HepG2 (cell line): Measurements from ENCODE around the gene SOST. TPM values are rescaled to one million over a fixed set of nuclear protein-coding genes. Genes with fewer than 3 reads are reported as not detected.

Experiments
- ATAD3A ChIP-seq: sonication (generic); formaldehyde crosslinking; IDR thresholded peaks from 2 replicates; pipeline ENCODE4 v1.4.0; 2020; ENCODE audit warnings: missing genetic modification reagents
- ATF1 ChIP-seq: IDR thresholded peaks from 2 replicates; pipeline ENCODE4 v1.6.1; 2016; ENCODE audit warnings: mild to moderate bottlenecking, control low read depth
- NFE2L1 ChIP-seq: sonication (generic); formaldehyde crosslinking; IDR thresholded peaks from 2 replicates; pipeline ENCODE4 v1.4.0; 2020; ENCODE audit warnings: missing genetic modification reagents, mild to moderate bottlenecking, borderline replicate concordance
- RFX1 ChIP-seq: fragments of 450-650 bp; IDR thresholded peaks from 2 replicates; pipeline ENCODE4 v1.6.1; 2017
- RXRA ChIP-seq: sonication (generic); formaldehyde crosslinking; IDR thresholded peaks from 2 replicates; pipeline ENCODE4 v1.5.1; 2020; ENCODE audit warnings: missing genetic modification reagents
- SAP130 ChIP-seq: IDR thresholded peaks from 2 replicates; pipeline ENCODE4 v1.6.1; 2016; ENCODE audit warnings: low read depth
- ZNF24 ChIP-seq: fragments of 450-650 bp; IDR thresholded peaks from 2 replicates; pipeline ENCODE4 v1.6.1; 2017; ENCODE audit warnings: antibody characterized with exemption, mild to moderate bottlenecking
- ZNF44 ChIP-seq: sonication (generic); formaldehyde crosslinking; IDR thresholded peaks from 2 replicates; pipeline ENCODE4 v1.5.1; 2020; ENCODE audit warnings: mild to moderate bottlenecking, missing genetic modification reagents
- ZNF451 ChIP-seq: sonication (generic); formaldehyde crosslinking; IDR thresholded peaks from 2 replicates; pipeline ENCODE4 v1.5.0; 2020; ENCODE audit warnings: mild to moderate bottlenecking, missing genetic modification reagents
- ZNF724P ChIP-seq: sonication (generic); formaldehyde crosslinking; IDR thresholded peaks from 2 replicates; pipeline ENCODE4 v1.8.0; 2022; ENCODE audit warnings: missing genetic modification reagents, borderline replicate concordance
- ZNF772 ChIP-seq: sonication (generic); formaldehyde crosslinking; IDR thresholded peaks from 2 replicates; pipeline ENCODE4 v1.5.0; 2020; ENCODE audit warnings: mild to moderate bottlenecking, missing genetic modification reagents
- ZZZ3 ChIP-seq: sonication (generic); formaldehyde crosslinking; IDR thresholded peaks from 2 replicates; pipeline ENCODE4 v1.4.0; 2020; ENCODE audit warnings: missing genetic modification reagents, mild to moderate bottlenecking, borderline replicate concordance
- polyA plus RNA-seq, 8 experiments: library from polyadenylated mRNA; depleted of rRNA in 3 of 8; stranded (reverse) in 7 of 8; unstranded in 1 of 8; fragments of >200 nt; fragmentation: Illumina TruSeq in 4 of 8; extraction: Trizol in 4 of 8; gene quantifications; 2 replicates each; pipeline versions ENCODE4 v1.2.1 to v1.2.3, GENCODE V29; 2011 to 2016; ENCODE audit warnings: low read depth in 4 of 8, missing spikeins in 1 of 8, mixed read lengths in 1 of 8; ENCODE audit not compliant: insufficient read depth in 1 of 8
- total RNA-seq, 5 experiments: library from RNA; depleted of rRNA; stranded (reverse); fragments of >200 nt; fragmentation: Illumina TruSeq; extraction: Trizol; gene quantifications; 2 replicates each; pipeline ENCODE4 v1.2.3, GENCODE V29; 2016; ENCODE audit warnings: low read depth in 1 of 5
- TF ChIP-seq, protein P1 (sequence below): sonication (generic); formaldehyde crosslinking; IDR thresholded peaks from 2 replicates; pipeline ENCODE4 v1.4.0; 2020; ENCODE audit warnings: missing genetic modification reagents
- TF ChIP-seq, protein P2 (sequence below): sonication (generic); formaldehyde crosslinking; IDR thresholded peaks from 2 replicates; pipeline ENCODE4 v1.4.0; 2020; ENCODE audit warnings: missing genetic modification reagents, borderline replicate concordance
- TF ChIP-seq, protein P3 (sequence below): sonication (generic); formaldehyde crosslinking; IDR thresholded peaks from 2 replicates; pipeline ENCODE4 v1.4.0; 2020; ENCODE audit warnings: missing genetic modification reagents
- TF ChIP-seq, protein P4 (sequence below): IDR thresholded peaks from 2 replicates; pipeline ENCODE4 v1.6.1; 2016; ENCODE audit warnings: missing genetic modification reagents, missing compliant biosample characterization
- TF ChIP-seq, protein P5 (sequence below): sonication (generic); formaldehyde crosslinking; conservative IDR thresholded peaks from 2 replicates; pipeline ENCODE4 v1.8.0; 2022; ENCODE audit warnings: low read depth, missing genetic modification reagents

SOST gene
- total and polyA plus RNA-seq, 2 of the 13 experiments (the other 11 are each of a cell fraction or from before 2014, with no cell fraction given): not detected

DNA sequence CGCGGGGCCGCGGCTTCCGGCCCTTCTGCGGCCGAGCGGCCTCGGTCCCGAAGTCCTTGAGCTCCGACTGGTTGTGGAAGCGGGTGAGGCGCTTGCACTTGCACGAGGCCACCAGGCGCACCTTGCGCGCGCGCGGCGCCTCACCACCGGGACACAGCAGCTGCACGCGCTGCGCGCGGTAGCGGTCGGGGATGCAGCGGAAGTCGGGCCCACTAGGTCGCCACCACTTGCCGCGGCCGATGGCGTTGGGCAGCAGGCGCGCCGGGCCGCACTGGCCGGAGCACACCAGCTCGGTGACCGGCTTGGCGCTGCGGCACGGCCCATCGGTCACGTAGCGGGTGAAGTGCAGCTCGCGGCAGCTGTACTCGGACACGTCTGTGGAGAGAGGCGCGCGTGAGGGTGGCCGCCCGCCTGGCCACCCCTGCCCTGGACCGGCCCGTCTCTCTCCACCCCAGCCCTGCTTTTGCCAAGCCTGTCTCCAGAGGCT, 3.2 kb downstream of the SOST start (continued):
- TF ChIP-seq, protein P1, sequence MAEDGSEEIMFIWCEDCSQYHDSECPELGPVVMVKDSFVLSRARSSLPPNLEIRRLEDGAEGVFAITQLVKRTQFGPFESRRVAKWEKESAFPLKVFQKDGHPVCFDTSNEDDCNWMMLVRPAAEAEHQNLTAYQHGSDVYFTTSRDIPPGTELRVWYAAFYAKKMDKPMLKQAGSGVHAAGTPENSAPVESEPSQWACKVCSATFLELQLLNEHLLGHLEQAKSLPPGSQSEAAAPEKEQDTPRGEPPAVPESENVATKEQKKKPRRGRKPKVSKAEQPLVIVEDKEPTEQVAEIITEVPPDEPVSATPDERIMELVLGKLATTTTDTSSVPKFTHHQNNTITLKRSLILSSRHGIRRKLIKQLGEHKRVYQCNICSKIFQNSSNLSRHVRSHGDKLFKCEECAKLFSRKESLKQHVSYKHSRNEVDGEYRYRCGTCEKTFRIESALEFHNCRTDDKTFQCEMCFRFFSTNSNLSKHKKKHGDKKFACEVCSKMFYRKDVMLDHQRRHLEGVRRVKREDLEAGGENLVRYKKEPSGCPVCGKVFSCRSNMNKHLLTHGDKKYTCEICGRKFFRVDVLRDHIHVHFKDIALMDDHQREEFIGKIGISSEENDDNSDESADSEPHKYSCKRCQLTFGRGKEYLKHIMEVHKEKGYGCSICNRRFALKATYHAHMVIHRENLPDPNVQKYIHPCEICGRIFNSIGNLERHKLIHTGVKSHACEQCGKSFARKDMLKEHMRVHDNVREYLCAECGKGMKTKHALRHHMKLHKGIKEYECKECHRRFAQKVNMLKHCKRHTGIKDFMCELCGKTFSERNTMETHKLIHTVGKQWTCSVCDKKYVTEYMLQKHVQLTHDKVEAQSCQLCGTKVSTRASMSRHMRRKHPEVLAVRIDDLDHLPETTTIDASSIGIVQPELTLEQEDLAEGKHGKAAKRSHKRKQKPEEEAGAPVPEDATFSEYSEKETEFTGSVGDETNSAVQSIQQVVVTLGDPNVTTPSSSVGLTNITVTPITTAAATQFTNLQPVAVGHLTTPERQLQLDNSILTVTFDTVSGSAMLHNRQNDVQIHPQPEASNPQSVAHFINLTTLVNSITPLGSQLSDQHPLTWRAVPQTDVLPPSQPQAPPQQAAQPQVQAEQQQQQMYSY (CRISPR knock-in tag): no peak
- TF ChIP-seq SAP130 (CRISPR knock-in tag): no peak
- TF ChIP-seq, protein P2, sequence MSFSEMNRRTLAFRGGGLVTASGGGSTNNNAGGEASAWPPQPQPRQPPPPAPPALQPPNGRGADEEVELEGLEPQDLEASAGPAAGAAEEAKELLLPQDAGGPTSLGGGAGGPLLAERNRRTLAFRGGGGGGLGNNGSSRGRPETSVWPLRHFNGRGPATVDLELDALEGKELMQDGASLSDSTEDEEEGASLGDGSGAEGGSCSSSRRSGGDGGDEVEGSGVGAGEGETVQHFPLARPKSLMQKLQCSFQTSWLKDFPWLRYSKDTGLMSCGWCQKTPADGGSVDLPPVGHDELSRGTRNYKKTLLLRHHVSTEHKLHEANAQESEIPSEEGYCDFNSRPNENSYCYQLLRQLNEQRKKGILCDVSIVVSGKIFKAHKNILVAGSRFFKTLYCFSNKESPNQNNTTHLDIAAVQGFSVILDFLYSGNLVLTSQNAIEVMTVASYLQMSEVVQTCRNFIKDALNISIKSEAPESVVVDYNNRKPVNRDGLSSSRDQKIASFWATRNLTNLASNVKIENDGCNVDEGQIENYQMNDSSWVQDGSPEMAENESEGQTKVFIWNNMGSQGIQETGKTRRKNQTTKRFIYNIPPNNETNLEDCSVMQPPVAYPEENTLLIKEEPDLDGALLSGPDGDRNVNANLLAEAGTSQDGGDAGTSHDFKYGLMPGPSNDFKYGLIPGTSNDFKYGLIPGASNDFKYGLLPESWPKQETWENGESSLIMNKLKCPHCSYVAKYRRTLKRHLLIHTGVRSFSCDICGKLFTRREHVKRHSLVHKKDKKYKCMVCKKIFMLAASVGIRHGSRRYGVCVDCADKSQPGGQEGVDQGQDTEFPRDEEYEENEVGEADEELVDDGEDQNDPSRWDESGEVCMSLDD (CRISPR knock-in tag): no peak
- no peak for TF ChIP-seq ZZZ3 (CRISPR knock-in tag)
- no peak for TF ChIP-seq ZNF44 (CRISPR knock-in tag)
- TF ChIP-seq ATF1 (CRISPR knock-in tag): no peak
- no peak; the same call in 1 of the 2 replicates for TF ChIP-seq ZNF772 (CRISPR knock-in tag)
- TF ChIP-seq ATAD3A: no peak
- TF ChIP-seq ZNF24: no peak
- TF ChIP-seq, protein P3, sequence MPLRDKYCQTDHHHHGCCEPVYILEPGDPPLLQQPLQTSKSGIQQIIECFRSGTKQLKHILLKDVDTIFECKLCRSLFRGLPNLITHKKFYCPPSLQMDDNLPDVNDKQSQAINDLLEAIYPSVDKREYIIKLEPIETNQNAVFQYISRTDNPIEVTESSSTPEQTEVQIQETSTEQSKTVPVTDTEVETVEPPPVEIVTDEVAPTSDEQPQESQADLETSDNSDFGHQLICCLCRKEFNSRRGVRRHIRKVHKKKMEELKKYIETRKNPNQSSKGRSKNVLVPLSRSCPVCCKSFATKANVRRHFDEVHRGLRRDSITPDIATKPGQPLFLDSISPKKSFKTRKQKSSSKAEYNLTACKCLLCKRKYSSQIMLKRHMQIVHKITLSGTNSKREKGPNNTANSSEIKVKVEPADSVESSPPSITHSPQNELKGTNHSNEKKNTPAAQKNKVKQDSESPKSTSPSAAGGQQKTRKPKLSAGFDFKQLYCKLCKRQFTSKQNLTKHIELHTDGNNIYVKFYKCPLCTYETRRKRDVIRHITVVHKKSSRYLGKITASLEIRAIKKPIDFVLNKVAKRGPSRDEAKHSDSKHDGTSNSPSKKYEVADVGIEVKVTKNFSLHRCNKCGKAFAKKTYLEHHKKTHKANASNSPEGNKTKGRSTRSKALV (CRISPR knock-in tag): peak; percentile 99
- no peak for TF ChIP-seq RXRA (CRISPR knock-in tag)
- TF ChIP-seq, protein P4, sequence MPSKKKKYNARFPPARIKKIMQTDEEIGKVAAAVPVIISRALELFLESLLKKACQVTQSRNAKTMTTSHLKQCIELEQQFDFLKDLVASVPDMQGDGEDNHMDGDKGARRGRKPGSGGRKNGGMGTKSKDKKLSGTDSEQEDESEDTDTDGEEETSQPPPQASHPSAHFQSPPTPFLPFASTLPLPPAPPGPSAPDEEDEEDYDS: no peak
- TF ChIP-seq, protein P5, sequence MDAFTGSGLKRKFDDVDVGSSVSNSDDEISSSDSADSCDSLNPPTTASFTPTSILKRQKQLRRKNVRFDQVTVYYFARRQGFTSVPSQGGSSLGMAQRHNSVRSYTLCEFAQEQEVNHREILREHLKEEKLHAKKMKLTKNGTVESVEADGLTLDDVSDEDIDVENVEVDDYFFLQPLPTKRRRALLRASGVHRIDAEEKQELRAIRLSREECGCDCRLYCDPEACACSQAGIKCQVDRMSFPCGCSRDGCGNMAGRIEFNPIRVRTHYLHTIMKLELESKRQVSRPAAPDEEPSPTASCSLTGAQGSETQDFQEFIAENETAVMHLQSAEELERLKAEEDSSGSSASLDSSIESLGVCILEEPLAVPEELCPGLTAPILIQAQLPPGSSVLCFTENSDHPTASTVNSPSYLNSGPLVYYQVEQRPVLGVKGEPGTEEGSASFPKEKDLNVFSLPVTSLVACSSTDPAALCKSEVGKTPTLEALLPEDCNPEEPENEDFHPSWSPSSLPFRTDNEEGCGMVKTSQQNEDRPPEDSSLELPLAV (CRISPR knock-in tag): no peak
- TF ChIP-seq RFX1: no peak
- TF ChIP-seq ZNF724P (CRISPR knock-in tag): no peak
- TF ChIP-seq ZNF451 (CRISPR knock-in tag): no peak
- TF ChIP-seq NFE2L1: no peak
